ENCODE data around the gene AHR. TPM values are rescaled to one million over a fixed set of nuclear protein-coding genes. Genes with fewer than 3 reads are reported as not detected.

Gene AHR
- total RNA-seq, 1 experiment from 2014 or later: 13.5 TPM

- no TSS peak for BruUV-seq (replicated peaks)
- H3K36me3 ChIP-seq (ENCODE audit: insufficient read depth, low read length, poor library complexity, severe bottlenecking): no peaks in the 10 kb centered on the region
- CTCF ChIA-PET: no interaction called here
- TF ChIP-seq CTCF (conservative IDR thresholded peaks at IDR 0.05; ENCODE audit: low read depth, low read length): no peak
- TF ChIP-seq EZH2 (IDR thresholded peaks at IDR 0.05; ENCODE audit: borderline replicate concordance, low read depth, low read length, poor library complexity, severe bottlenecking): no peak
- intact Hi-C loops (cut with micrococcal nuclease; ENCODE audit: unreplicated experiment): no loop called here
- DNase-seq (ENCODE audit: low spot score): no peak
- no peaks in the 10 kb centered on the region for H3K27me3 ChIP-seq (replicated peaks; ENCODE audit: insufficient read depth, low read depth, low read length, poor library complexity)
- no peak overlapping the region for H3K27ac ChIP-seq (ENCODE audit: low read depth, low read length, poor library complexity, severe bottlenecking)
- H3K4me1 ChIP-seq (ENCODE audit: insufficient read depth, low read length, poor library complexity, severe bottlenecking): no peaks in the 10 kb centered on the region
- no peaks in the 10 kb centered on the region for H3K9me3 ChIP-seq (ENCODE audit: low read depth, low read length, poor library complexity, severe bottlenecking)
- POLR2A ChIA-PET (ENCODE audit: low non-redundant PET): no interaction called here
- H3K4me3 ChIP-seq (ENCODE audit: low read depth, low read length, poor library complexity, severe bottlenecking): no peak overlapping the region
These were observed 42.1 kb upstream of the AHR start for GRCh38 chr7:17256375-17256774.

- ChIA-PET POLR2A (ENCODE audit: low non-redundant PET) (no interaction called here), CTCF (no interaction called here)
- BruUV-seq (replicated peaks): no TSS peak
- intact Hi-C loops (cut with micrococcal nuclease; ENCODE audit: unreplicated experiment): no loop called here
- no peaks in the 10 kb centered on the region for H3K36me3 ChIP-seq (ENCODE audit: insufficient read depth, low read length, poor library complexity, severe bottlenecking)
- no peaks in the 10 kb centered on the region for H3K4me1 ChIP-seq (ENCODE audit: insufficient read depth, low read length, poor library complexity, severe bottlenecking)
- DNase-seq (ENCODE audit: low spot score): no peak
- no peaks in the 10 kb centered on the region for H3K27me3 ChIP-seq (replicated peaks; ENCODE audit: insufficient read depth, low read depth, low read length, poor library complexity)
- H3K4me3 ChIP-seq (ENCODE audit: low read depth, low read length, poor library complexity, severe bottlenecking): no peak overlapping the region
- H3K27ac ChIP-seq (ENCODE audit: low read depth, low read length, poor library complexity, severe bottlenecking): no peak overlapping the region
- no peak for TF ChIP-seq EZH2 (IDR thresholded peaks at IDR 0.05; ENCODE audit: borderline replicate concordance, low read depth, low read length, poor library complexity, severe bottlenecking)
- TF ChIP-seq CTCF (conservative IDR thresholded peaks at IDR 0.05; ENCODE audit: low read depth, low read length): no peak
- H3K9me3 ChIP-seq (ENCODE audit: low read depth, low read length, poor library complexity, severe bottlenecking): peaks cover 59% of the 10 kb centered on the region
These were observed 31.9 kb upstream of the AHR start for GRCh38 chr7:17266565-17266964.

GRCh38 chr7:17269341-17270221, 28.9 kb upstream of the AHR start:
- Histone ChIP-seq H3K4me3 (ENCODE audit: low read depth, low read length, poor library complexity, severe bottlenecking) (no peak overlapping the region), H3K27me3 (replicated peaks; ENCODE audit: insufficient read depth, low read depth, low read length, poor library complexity) (peaks cover 14% of the 10 kb centered on the region), H3K27ac (ENCODE audit: low read depth, low read length, poor library complexity, severe bottlenecking) (no peak overlapping the region), H3K9me3 (ENCODE audit: low read depth, low read length, poor library complexity, severe bottlenecking) (peaks cover 59% of the 10 kb centered on the region), H3K4me1 (ENCODE audit: insufficient read depth, low read length, poor library complexity, severe bottlenecking) (peaks cover 14% of the 10 kb centered on the region), H3K36me3 (ENCODE audit: insufficient read depth, low read length, poor library complexity, severe bottlenecking) (no peaks in the 10 kb centered on the region)
- no TSS peak for BruUV-seq (replicated peaks)
- ChIA-PET POLR2A (ENCODE audit: low non-redundant PET) (no interaction called here), CTCF (no interaction called here)
- intact Hi-C loops (cut with micrococcal nuclease; ENCODE audit: unreplicated experiment): no loop called here
- TF ChIP-seq EZH2 (IDR thresholded peaks at IDR 0.05; ENCODE audit: borderline replicate concordance, low read depth, low read length, poor library complexity, severe bottlenecking) (no peak), CTCF (conservative IDR thresholded peaks at IDR 0.05; ENCODE audit: low read depth, low read length) (no peak)
- DNase-seq (ENCODE audit: low spot score): no peak
